Endometrial microvascular endothelial cells (primary cell): ENCODE data around the gene RFX1. TPM values are rescaled to one million over a fixed set of nuclear protein-coding genes. Genes with fewer than 3 reads are reported as not detected.
"Not testable (repeated sequence)": the region's sequence is repeated elsewhere in the genome, so short reads cannot be mapped to it uniquely, and the experiment has no call there.

ENCODE experiments used
- in situ Hi-C: cut with HindIII; loops from 2 replicates; pipeline ENCODE4 v1.10.0; 2017; ENCODE audit warnings: low sequenced_read_pairs, low pct_unique_long_range_greater_than_20kb; ENCODE audit errors: inconsistent ontology term
- total RNA-seq: library from RNA; depleted of rRNA; stranded (reverse); fragments of >200 nt; gene quantifications from one replicate; pipeline ENCODE4 v1.2.3, GENCODE V29; 2015; ENCODE audit errors: inconsistent ontology term

RFX1 gene
- total RNA-seq, 1 donor from 2014 or later: 4.6 TPM

DNA sequence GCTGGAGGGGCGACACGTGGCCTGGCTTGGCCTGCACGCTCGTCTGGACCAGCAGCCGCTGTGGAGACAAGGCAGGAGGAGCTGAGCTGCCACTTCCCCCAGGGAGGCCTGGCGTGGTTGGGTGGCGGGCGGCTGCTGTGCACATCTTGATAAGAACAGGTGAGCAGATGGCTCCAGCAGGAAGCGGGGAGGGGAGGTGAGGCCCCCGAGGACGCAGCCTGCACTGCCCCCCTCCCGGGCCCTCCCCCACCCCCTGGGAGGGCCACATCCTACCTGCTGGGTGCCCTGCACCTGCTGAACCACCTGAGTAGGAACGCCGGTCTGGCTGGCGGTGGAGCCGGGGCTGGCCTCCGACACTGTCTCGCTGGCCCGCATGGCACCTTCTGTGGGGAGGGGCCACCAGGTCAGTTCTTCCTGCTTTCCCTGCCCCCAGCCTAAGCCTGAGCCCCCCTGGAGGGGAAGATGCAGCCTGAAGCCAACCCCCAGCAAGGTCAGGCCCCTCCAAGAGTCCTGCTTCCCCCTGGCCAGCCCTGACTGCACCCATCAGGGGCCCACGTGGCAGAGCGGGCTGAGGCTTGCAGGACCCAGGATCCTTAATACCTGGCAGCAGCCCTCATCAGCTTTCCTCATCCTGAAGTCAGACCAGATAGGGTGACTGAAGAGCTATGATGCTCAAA is 22.8 kb downstream of the RFX1 start:
- in situ Hi-C loops: no loop called here

DNA sequence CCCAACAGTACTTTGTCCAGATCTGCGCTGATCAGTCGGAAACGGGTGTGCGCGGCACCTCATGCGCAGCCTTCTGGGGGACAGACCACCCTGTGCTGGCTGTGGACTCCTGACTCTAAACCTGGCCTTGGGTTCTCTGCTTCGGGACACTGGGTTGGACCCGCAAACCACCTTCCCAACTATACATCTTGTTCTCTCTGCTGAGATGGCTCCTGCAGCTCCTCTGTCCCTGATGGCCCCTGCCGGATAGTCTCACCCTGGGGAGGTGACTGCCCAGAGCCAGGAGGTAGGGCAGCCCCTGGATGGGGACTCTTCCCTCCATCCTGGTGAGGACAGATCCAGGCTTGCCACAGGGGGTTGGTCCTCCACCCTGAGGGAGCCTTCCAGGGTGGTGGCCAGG is 23.3 kb downstream of the RFX1 start:
- in situ Hi-C loops: no loop called here

DNA sequence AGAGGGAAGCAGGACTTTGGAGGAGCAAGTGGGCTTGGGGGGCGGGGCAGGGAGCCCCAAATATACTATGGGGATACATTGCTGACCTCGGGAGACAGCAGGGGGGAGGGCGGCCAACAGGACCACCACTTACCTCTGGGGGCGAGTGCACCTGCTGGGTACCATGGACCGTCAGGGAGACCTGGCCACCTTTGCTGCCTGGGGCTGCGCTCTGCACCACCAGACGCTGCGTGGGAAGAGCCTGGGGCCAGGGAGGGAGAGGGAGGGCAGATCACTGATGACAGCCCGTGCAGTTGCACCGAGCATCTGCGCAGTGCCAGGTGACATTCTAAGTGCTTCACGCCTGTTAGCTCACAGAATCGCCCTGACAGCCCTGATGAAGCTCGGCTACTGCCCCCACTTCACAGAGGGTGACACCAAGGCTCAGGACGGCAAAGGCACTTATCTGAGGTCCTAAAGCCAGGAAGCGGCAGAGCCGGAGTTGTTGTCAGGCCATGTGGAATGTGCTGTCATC is 24.1 kb downstream of the RFX1 start:
- in situ Hi-C loops: no loop called here

DNA sequence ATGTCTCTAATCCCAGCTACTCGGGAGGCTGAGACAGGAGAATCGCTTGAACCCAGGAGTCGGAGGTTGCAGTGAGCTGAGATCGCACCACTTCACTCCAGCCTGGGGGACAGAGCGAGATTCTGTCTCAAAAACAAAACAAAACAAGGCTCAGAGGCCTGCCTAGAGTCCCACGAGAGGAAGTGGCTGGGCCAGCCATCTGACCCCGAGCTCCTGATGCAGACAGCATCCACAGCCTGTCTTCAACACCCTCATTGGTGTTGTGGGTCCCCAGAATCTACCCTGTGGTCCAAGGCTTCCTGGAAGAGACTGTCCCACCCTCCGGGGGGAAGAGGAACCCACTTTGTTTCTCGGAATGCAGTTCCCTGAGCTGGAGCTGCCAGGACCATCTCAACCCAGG is 24.7 kb downstream of the RFX1 start:
- in situ Hi-C loops: no loop called here

DNA sequence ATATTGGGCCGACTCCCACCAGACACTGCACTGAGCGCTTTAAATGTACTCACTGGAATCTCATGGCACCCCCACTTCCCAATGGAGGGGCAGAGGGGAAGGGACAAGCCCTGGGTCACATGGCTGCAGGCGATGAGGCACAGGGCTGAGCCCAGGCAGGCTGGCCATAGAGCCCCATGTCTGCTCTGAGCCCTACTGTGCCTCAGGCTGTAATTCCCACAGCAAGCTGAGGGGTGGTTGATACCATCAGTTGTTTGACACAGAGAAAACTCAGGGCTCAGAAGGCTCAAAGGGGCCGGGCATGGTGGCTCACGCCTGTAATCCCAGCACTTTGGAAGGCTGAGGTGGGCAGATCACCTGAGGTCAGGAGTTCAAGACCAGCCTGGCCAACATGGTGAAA is 25.1 kb downstream of the RFX1 start:
- in situ Hi-C loops: no loop called here

DNA sequence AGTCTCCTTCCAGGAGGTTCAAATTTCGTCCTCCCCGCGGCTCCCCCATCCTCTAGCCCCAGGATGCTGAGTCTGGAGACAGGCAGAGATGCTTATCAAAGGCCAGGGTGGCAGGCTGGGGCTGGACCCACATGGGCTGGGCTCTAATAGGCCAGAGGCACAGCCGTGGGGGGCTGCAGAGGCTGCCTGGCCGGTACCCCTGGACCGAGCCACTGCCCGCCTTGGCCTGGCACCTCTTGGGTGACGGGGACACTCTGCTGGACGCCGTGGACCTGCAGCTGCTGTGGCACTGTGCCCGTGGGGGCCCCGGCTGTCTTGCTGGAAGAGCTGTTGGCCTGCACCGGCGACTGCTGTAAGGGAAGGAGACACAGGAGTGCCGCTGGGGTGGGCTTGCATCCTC is 25.8 kb downstream of the RFX1 start:
- in situ Hi-C loops: no loop called here

DNA sequence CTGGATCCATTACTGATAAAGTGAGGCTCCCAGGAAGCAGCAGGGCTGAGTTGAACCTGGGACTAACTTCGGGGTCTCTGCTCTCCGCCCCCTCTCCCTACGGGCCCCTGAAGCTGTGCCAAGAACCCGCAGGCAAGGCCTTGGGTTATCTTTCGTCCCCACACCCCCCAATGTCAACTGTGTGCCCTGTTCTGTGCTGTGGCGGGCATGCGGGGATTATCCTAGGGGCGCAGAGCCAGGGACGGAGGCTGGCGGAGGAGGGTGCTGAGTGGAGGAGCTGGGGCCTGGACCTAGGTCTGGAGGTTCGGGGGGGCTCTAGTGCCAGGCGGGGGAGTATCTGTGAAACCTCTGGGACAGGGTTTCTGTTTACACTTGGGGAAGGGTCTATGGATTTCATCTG is 26.4 kb downstream of the RFX1 start:
- in situ Hi-C loops: no loop called here

DNA sequence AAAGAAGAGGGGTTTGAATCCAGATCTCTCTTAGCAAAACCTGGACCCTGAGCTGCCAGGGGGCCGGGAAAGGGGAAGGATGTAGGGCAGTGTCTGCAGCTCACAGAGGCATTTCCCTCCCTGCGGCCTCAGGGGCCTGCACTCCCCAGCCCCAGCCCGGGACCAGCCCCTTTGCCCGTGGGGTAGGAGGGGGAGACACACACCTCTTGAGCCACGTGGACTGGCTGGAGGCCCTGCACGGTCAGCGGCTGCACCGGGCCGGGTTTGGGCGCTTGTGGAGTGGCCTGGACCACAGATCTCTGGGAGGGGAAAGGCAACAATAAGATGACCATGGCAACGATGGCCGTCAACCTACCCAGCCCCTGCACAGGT is 26.9 kb downstream of the RFX1 start:
- in situ Hi-C loops: no loop called here

DNA sequence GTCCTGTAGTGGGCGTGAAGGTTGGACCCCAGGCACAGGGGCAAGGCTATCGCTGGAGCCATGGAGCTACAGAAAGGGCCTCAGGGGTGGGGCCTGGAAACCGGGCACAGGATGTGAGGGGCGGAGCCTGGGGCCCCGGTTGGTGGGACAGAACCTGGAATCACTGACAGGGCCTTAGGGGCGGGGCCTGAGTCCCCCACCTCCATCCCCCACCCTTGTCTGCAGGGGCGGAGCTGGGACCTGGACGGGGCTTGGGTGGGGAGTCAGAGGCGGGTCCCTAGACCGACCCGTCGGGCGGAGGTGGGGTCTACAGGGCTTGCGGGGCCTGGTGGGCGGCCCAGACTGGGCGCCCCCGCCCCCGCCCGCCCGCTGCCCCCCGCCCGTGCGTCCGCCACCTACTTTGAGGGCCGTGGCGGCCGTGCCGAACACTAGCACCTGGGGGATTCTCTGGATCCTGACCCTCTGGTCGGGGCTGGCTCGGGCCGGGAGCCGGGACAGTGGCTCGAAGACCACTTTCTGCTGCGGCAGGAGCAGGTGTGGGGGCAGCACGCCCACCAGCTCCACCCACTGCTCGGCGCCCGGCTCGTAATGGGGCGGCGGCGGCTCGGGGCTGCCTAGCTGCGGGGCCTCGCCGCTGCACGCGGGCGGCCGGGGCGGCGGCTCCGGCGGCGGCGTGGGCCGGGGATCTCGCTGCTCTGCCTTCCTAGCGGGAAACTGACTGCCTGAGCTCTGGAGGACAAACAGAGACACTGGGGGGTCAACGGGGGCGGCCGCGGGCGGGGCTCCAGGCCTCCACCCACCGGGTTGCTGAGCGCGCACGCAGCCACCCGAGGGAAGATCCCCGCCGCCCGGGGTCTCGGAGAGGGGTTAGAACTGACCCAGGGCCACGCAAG is 27.5 kb downstream of the RFX1 start:
- in situ Hi-C loops: no loop called here

DNA sequence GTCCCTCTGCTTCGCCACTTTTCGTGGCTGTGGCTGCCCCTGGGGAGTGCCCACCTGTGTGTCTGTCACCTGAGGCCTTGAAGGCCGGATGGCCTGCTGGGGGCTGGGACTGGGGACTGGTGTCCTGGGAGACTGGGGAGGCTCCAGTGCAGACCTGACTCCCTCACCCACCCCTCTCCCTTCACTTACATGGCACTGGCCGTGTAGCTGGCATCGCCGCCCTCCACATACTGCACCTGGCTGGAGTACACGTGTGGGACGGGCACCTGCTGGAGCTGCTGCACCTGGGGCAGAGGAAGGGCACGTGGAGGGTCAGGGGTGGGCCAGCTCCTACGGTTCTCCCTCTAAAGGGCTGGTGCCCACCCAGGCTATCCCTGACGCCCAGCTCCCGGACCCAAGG is 28.3 kb downstream of the RFX1 start:
- in situ Hi-C loops: no loop called here

DNA sequence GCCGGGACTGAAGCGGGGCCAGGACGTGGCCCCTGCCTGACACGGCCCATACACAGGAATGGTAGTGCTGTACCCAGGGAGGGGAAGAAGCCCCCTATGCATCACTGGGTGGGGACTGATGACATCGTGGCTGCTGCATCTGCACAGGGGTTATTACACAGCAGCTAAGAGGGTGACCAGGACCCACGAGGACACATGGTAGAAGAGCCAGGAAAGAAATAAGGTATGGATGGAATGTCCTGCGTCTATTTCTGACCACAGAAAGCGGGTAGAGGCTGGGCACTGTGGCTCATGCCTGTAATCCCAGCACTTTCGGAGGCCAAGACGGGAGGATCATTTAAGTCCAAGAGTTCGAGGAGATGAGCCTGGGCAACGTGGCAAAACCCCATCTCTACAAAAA is 29.7 kb downstream of the RFX1 start:
- in situ Hi-C loops: no loop called here

DNA sequence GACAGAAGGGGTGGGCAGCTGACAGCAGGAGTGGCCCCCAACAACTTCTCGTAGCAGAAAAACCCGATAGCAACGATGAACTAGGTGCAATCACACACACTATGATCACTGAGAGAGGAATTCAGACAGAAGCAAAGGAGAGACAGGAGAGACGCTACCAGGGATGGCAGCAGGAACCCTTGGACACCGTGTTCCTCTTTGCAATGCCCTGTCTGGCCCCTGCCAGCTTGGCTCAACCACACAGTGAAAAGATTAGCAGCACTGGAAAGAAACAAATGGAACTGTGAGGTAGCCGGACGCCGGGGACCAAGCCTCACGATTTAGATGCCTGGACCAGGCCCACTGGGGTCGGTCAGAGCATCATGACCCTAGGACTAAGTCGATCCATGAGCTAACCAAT is 30.2 kb downstream of the RFX1 start:
- in situ Hi-C loops: no loop called here

DNA sequence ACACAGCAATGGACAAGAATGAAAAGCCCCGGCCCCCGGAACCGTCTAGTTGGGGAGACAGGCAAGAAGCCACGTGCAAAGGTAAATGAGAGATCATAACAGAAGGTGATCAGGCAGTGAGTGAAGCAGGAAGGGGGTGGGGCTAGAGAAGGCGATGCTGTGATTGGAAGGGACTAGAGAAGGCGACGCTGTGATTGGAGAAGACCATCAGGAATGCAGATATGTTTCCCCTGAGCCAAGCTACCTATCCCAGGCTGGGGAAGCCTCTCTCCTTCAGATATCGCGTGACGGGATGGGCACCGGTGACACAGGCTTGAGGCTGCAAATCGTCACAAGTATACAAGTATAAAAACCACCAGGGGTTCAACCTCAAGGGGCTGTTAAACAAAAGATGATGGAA is 32.0 kb downstream of the RFX1 start:
- in situ Hi-C loops: no loop called here

DNA sequence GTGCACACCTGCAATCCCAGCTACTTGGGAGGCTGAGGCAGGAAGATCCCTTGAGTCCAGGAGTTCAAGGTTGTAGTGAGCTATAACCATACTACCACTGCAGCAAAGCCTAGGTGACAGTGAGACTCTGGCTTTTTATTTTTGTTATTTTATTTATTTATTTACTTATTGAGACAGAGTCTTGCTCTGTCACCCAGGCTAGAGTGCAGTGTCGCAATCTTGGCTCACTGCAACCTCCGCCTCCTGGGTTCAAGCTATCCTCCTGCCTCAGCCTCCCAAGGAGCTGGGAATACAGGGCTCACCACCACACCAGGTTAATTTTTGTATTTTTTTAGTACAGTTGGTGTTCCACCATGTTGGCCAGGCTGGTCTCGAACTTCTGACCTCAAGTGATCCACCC is 32.6 kb downstream of the RFX1 start:
- in situ Hi-C loops: not testable (repeated sequence)

DNA sequence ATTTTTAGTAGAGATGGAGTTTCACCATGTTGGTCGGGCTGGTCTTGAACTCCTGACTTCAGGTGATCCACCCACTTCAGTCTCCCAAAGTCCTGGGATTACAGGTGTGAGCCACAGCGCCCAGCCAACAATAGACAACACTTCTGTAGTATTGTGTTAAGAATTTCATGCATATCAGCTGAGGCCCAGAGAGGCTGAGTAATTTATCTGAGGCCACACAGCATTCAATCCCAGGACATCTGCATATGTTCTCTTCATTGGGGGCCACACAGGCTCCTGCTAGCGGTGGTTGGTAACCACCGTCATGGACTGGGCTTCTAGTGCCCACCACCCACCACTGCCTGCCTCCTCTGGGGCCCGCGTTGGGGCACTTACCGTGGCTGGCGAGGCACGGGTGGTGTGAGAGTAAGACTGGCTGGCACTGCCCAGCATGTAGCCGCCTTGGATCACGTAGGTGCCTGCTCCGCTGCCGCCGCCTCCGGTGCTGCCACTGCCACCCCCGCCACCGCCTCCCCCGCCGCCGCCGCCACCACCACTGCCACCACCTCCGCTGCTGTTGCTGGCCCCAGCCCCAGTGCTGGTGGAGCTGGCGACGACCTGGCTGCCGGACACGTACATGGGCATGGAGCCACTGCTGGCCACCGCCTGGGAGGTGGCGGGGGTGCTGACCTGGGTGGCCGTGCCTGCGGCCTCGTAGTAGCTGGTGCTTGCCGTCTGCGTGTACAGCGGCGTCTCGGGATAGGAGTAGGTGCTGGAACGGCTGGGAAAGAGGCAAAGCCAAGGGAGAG is 33.6 kb downstream of the RFX1 start:
- in situ Hi-C loops: no loop called here

DNA sequence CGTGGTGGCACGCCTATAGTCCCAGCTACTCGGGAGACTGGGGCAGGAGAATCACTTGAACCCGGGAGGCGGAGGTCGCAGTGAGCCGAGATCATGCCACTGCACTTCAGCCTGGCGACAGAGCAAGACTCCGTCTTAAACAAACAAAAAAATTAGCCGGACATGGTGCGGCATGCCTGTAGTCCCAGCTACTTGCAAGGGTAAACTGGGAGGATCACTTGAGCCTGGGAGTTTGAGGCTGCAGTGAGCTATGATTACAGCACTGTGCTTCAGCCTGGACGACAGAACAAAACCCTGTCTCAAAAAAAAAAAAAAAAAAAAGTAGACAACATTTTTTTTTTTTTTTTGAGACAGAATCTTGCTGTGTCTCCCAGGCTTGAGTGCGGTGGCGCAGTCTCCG is 34.3 kb downstream of the RFX1 start:
- in situ Hi-C loops: not testable (repeated sequence)

DNA sequence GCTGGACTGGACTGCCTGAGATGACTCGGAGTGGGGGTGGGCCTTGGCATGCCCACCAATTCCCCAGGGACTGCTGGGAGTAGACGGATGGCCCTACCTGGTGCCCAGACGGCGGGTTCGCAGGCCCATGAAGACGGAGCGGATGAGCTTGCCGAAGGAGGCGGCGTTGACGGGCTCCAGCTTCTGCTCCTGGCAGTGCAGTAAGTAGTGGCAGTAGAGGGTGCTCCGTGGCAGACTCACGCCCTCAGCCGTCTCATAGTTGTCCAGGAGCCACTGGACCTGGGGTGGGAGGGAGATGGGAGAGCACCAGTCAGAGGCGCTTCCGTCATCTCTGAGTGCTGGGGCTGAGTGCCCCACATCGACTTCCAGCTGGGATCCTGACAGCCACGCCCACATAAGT is 36.2 kb downstream of the RFX1 start:
- in situ Hi-C loops: no loop called here

DNA sequence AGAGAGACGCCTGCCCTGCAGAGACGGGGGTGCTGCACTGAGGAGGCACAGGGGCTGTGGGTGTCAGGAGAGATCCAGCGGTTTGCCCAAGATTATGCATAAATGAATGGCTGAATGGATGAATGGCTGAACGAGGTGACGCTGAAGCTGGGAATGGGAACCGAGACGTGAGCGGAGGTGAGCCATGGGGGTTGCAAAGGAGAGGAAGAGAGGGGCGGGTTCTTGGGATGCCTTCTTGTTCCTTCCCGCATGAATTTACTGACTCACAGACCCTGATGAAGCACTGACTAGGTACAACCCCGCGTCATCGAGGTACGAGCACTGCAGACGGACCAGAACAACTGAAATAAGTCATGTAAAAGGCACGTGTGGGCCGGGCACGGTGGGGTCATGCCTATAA is 37.1 kb downstream of the RFX1 start:
- in situ Hi-C loops: no loop called here

DNA sequence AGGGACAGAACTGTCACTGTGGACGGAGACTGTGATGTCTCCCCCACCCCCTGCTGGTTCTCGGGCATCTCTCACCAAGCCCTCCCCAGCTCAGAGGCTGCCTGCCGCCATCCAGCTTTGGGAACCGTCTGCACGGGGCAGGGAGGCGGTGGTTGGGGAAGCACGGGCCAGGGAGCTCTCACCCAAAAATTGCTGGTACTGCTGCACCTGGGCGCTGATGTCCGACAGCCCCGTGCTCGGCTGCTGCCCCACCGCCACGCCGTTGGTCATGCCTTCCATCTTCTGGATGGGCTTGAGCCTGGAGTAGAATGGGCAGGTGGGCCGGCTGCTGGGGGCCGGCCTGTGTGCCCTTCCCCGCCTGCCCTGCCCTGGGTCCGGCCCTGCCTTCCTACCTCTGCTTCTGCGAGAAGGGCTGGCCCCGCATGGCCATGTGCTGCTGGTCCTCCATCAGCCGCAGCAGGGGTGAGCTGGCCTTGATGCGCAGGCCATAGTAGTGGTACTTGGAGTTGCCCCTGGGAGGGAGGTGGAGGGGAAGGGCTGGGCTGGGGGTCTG is 37.7 kb downstream of the RFX1 start:
- in situ Hi-C loops: no loop called here
